GM12892 (cell line): Measurements from ENCODE around the gene KDM5A.

ENCODE experiments used
- POLR2A ChIP-seq: IDR thresholded peaks from 2 replicates; pipeline ENCODE4 v1.6.1; 2011; ENCODE audit warnings: low read depth, low read length, control low read depth
- TAF1 ChIP-seq: IDR thresholded peaks from 2 replicates; pipeline ENCODE4 v1.6.1; 2011; ENCODE audit warnings: low read depth, mild to moderate bottlenecking, control low read depth, low read length, borderline replicate concordance

DNA sequence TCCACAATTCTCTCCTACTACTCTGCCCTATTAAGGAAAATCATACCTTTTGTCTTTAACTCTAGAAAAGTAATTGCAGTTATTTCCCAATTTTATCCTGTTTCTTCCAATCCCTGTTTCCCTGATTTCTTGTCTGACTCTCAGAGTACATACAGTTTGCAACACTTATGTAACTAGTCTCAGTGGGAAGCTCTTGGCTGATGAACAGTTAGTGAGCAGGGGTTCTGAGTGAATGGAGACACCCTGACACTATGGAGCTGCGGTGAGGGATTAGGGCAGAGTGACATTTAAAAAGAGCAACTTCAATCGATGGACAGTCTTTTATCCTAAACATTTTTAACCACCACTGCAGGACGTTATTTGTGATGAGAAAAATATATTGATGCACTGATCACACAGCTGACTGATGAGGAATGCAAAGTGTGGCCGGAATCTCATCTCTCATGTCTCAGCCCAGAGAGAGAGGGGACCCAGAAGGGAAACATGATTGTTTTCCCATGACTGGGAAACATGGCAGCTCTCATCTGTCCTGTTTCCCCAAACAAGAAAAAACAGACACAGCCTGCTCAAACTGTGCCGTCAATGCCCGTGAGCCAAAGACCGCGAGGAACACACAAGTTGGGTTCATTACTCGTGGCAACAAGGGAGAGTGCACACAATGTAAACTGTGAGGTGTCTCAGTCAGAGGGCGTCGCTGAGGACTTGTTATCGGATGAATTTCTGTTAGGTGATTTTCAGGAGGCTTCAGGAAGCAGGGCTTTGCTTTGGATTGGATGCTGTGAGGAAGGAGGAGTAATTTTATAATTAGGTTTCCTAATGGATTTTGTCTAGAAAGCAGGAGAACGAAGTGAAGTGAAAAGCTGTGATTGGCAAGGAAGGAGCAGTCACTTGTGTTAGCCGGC lies 121.3 kb downstream of the KDM5A start:
- no peak for TF ChIP-seq POLR2A
- TF ChIP-seq TAF1: no peak
